ENCODE measurements around the gene ACTRT2.

GRCh38 chr1:3020263-3020909 is 881 bp upstream of the ACTRT2 start:
- TF ChIP-seq POLR2AphosphoS5 (IDR thresholded peaks at IDR 0.05; ENCODE audit: borderline replicate concordance, low read depth, low read length), result no peak
- TF ChIP-seq EZH2 (IDR thresholded peaks at IDR 0.05), result no peak
- no peak for TF ChIP-seq FOXP2 (optimal IDR thresholded peaks at IDR 0.05; ENCODE audit: control extremely low read depth, extremely low read length, insufficient read depth)
